PC-3 (cell line): Measurements from ENCODE around the gene FOXK1. TPM values are rescaled to one million over a fixed set of nuclear protein-coding genes. Genes with fewer than 3 reads are reported as not detected.

Source experiments
- ATAC-seq: fragments of 200-7000 bp; cut with Tn5 transposase; 2 replicates; pipeline ENCODE4 v1.9.1; 2020; ENCODE audit warnings: mild to moderate bottlenecking, moderate library complexity
- BruUV-seq: library from RNA; stranded (reverse); fragments of 400-500 nt; replicated peaks from 2 replicates; lab custom pipeline; 2021; lab: Mats Ljungman, UMichigan
- CTCF ChIA-PET: fragments of 300-600 bp; sonication (Branson Sonifier 250); formaldehyde crosslinking; loops from one replicate; lab custom pipeline; 2022; ENCODE audit warnings: antibody characterized with exemption; lab: Charles Lee
- POLR2A ChIA-PET: fragments of 300-600 bp; sonication (Branson Sonifier 250); formaldehyde crosslinking; loops from one replicate; lab custom pipeline; 2022; ENCODE audit warnings: antibody characterized with exemption; ENCODE audit not compliant: unreplicated experiment; lab: Charles Lee
- DNase-seq: peaks from one replicate; pipeline ENCODE4 v3.0.0-alpha.2; 2015
- H2AFZ ChIP-seq: fragments of 300-600 bp; sonication (generic); 2 replicates; pipeline ENCODE4 v1.6.0; 2016; ENCODE audit warnings: antibody characterized with exemption, low read length
- H3F3A ChIP-seq: fragments of 300-600 bp; sonication (generic); one replicate; pipeline ENCODE4 v1.6.0; 2017; ENCODE audit warnings: antibody characterized with exemption, low read length, control low read depth, mild to moderate bottlenecking; ENCODE audit not compliant: unreplicated experiment
- H3K27ac ChIP-seq: fragments of 300-600 bp; sonication (generic); 2 replicates; pipeline ENCODE4 v1.5.1; 2016; ENCODE audit warnings: mild to moderate bottlenecking, low read length
- H3K27me3 ChIP-seq: fragments of 300-600 bp; sonication (generic); 2 replicates; pipeline ENCODE4 v1.6.1; 2016; ENCODE audit warnings: low read length, mixed read lengths
- H3K36me3 ChIP-seq: fragments of 300-600 bp; sonication (generic); 2 replicates; pipeline ENCODE4 v1.6.1; 2016; ENCODE audit warnings: low read depth, mixed run types, low read length, mixed read lengths
- H3K4me1 ChIP-seq: fragments of 300-600 bp; sonication (generic); 2 replicates; pipeline ENCODE4 v1.5.1; 2016; ENCODE audit warnings: low read length; ENCODE audit not compliant: insufficient read depth
- H3K4me2 ChIP-seq: fragments of 300-600 bp; sonication (generic); 2 replicates; pipeline ENCODE4 v1.6.0; 2016; ENCODE audit warnings: low read length
- H3K4me3 ChIP-seq: fragments of 300-600 bp; sonication (generic); 2 replicates; pipeline ENCODE4 v1.5.1; 2016; ENCODE audit warnings: mild to moderate bottlenecking, low read length, mixed read lengths
- H3K79me2 ChIP-seq: fragments of 300-600 bp; sonication (generic); 2 replicates; pipeline ENCODE4 v1.6.1; 2017; ENCODE audit warnings: low read length, mixed read lengths
- H3K9ac ChIP-seq: fragments of 300-600 bp; sonication (generic); 2 replicates; pipeline ENCODE4 v1.6.0; 2016; ENCODE audit warnings: mild to moderate bottlenecking, low read length
- H3K9me2 ChIP-seq: fragments of 300-600 bp; sonication (generic); replicated peaks from 2 replicates; pipeline ENCODE4 v1.6.1; 2016; ENCODE audit warnings: mixed run types, low read length, mixed read lengths
- H3K9me3 ChIP-seq: fragments of 300-600 bp; sonication (generic); 2 replicates; pipeline ENCODE4 v1.6.1; 2016; ENCODE audit warnings: low read length, mixed read lengths
- H4K20me1 ChIP-seq: fragments of 300-600 bp; sonication (generic); 2 replicates; pipeline ENCODE4 v1.6.1; 2016; ENCODE audit warnings: low read length, mixed read lengths
- EZH2 ChIP-seq: fragments of 300-600 bp; sonication (generic); IDR thresholded peaks from one replicate; pipeline ENCODE4 v1.6.1; 2017; ENCODE audit warnings: antibody characterized with exemption, mild to moderate bottlenecking, low read length; ENCODE audit not compliant: unreplicated experiment
- EZH2phosphoT487 ChIP-seq: fragments of 300-600 bp; sonication (generic); IDR thresholded peaks from 2 replicates; pipeline ENCODE4 v1.6.1; 2018; ENCODE audit warnings: mild to moderate bottlenecking, antibody characterized with exemption, low read length, borderline replicate concordance
- intact Hi-C: fragments of 100-400 bp; cut with micrococcal nuclease; formaldehyde crosslinking; loops from 2 replicates; pipeline ENCODE4 v1.9.0; 2023
- total RNA-seq: library from RNA; depleted of rRNA; stranded (reverse); fragments of >200 nt; gene quantifications from 2 replicates; pipeline ENCODE4 v1.2.3, GENCODE V29; 2014
- TF ChIP-seq, protein P1 (sequence below): fragments of 300-600 bp; sonication (generic); conservative IDR thresholded peaks from 2 replicates; pipeline ENCODE4 v1.5.1; 2017; ENCODE audit warnings: antibody characterized with exemption, low read depth, mild to moderate bottlenecking, low read length

The FOXK1 gene
- total RNA-seq, 1 experiment from 2014 or later = 13.2 TPM

DNA sequence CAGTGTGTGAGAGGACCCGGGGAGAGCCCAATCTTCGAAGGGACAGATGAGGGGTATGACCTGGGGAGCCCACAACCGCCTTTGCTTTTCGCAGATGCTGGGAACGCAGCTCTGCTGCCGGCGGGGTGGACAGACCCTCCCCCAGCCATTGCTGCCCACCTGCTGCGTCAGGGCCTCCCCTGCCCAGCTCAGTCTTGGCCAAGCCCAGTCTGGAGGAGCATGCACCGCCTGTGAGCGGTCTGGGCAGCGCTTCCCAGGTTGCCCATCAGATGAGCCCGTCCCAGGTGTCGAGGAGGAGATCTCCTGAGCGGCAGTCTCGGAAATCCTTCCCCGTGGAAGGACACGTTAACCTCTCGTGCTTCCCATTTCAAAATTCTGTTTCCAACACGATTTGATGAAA is 76.0 kb downstream of the FOXK1 start:
- POLR2A ChIA-PET = no interaction called here
- no peak overlapping the region for H3K4me2 ChIP-seq
- TF ChIP-seq EZH2phosphoT487 = no peak
- no peak for TF ChIP-seq EZH2
- TF ChIP-seq, protein P1, sequence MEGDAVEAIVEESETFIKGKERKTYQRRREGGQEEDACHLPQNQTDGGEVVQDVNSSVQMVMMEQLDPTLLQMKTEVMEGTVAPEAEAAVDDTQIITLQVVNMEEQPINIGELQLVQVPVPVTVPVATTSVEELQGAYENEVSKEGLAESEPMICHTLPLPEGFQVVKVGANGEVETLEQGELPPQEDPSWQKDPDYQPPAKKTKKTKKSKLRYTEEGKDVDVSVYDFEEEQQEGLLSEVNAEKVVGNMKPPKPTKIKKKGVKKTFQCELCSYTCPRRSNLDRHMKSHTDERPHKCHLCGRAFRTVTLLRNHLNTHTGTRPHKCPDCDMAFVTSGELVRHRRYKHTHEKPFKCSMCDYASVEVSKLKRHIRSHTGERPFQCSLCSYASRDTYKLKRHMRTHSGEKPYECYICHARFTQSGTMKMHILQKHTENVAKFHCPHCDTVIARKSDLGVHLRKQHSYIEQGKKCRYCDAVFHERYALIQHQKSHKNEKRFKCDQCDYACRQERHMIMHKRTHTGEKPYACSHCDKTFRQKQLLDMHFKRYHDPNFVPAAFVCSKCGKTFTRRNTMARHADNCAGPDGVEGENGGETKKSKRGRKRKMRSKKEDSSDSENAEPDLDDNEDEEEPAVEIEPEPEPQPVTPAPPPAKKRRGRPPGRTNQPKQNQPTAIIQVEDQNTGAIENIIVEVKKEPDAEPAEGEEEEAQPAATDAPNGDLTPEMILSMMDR = no peak
- no TSS peak for BruUV-seq
- H3K9ac ChIP-seq = no peak overlapping the region
- no peaks in the 10 kb centered on the region for H4K20me1 ChIP-seq
- no peaks in the 10 kb centered on the region for H3K27me3 ChIP-seq
- H3F3A ChIP-seq = no peaks in the 10 kb centered on the region
- intact Hi-C loops = no loop called here
- no peaks in the 10 kb centered on the region for H3K79me2 ChIP-seq
- CTCF ChIA-PET = no interaction called here
- ATAC-seq (no peak), DNase-seq (no peak)
- H3K4me3 ChIP-seq = no peak overlapping the region
- no peaks in the 10 kb centered on the region for H3K9me2 ChIP-seq
- H2AFZ ChIP-seq = no peak overlapping the region
- H3K4me1 ChIP-seq = no peaks in the 10 kb centered on the region
- H3K36me3 ChIP-seq = peaks cover 7% of the 10 kb centered on the region; the same call in 1 of the 2 replicates
- no peak overlapping the region for H3K27ac ChIP-seq
- H3K9me3 ChIP-seq = no peaks in the 10 kb centered on the region

DNA sequence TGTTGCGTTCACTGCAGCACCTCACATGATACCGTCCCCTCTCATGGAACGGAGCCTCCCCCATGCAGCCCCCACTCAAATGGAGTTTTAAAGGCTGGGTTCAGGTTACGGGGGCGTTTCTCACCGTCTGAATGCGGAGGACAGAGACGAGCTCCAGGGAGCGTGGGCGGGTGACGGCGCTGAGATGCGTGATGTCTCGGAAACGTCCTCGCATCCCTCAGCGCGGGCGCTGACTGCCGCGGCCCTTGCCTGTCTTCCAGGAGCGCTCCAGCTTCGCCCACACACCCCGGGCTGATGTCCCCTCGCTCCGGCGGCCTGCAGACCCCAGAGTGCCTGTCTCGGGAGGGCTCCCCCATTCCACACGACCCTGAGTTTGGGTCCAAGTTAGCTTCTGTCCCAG is 76.7 kb downstream of the FOXK1 start:
- Histone ChIP-seq H3K9ac (no peak overlapping the region), H3K9me3 (no peaks in the 10 kb centered on the region), H4K20me1 (no peaks in the 10 kb centered on the region), H3K36me3 (peaks cover 7% of the 10 kb centered on the region; the same call in 1 of the 2 replicates), H2AFZ (no peak overlapping the region), H3K9me2 (no peaks in the 10 kb centered on the region), H3K4me3 (no peak overlapping the region), H3K27ac (no peak overlapping the region), H3K79me2 (no peaks in the 10 kb centered on the region), H3K4me2 (no peak overlapping the region), H3K27me3 (no peaks in the 10 kb centered on the region), H3K4me1 (no peaks in the 10 kb centered on the region), H3F3A (no peaks in the 10 kb centered on the region)
- TF ChIP-seq EZH2phosphoT487 = no peak
- TF ChIP-seq, protein P1 = no peak
- no peak for TF ChIP-seq EZH2
- no TSS peak for BruUV-seq
- POLR2A ChIA-PET = no interaction called here
- ATAC-seq = no peak
- CTCF ChIA-PET = no interaction called here
- intact Hi-C loops = no loop called here
- DNase-seq = no peak

DNA sequence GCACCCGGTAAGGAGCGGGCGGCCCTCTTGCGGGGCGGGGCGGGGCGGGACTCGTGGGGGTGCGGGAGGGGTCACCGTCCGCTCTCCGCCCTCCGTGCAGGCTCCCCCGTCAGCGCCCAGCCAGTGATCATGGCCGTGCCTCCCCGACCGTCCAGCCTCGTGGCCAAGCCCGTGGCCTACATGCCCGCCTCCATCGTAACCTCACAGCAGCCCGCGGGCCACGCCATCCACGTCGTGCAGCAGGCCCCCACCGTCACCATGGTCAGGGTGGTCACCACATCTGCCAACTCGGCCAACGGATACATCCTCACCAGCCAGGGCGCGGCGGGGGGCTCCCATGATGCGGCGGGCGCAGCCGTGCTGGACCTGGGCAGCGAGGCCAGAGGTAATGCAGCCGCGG is 77.1 kb downstream of the FOXK1 start:
- Histone ChIP-seq H3K27me3 (no peaks in the 10 kb centered on the region), H3K4me2 (no peak overlapping the region), H3K9me3 (no peaks in the 10 kb centered on the region), H3F3A (no peaks in the 10 kb centered on the region), H3K9ac (no peak overlapping the region), H3K27ac (no peak overlapping the region), H3K4me3 (no peak overlapping the region), H3K36me3 (peaks cover 7% of the 10 kb centered on the region; the same call in 1 of the 2 replicates), H4K20me1 (no peaks in the 10 kb centered on the region), H3K9me2 (no peaks in the 10 kb centered on the region), H3K4me1 (no peaks in the 10 kb centered on the region), H2AFZ (no peak overlapping the region), H3K79me2 (no peaks in the 10 kb centered on the region)
- no TSS peak for BruUV-seq
- ChIA-PET CTCF (no interaction called here), POLR2A (no interaction called here)
- ATAC-seq (no peak), DNase-seq (no peak)
- intact Hi-C loops = no loop called here
- no peak for TF ChIP-seq EZH2phosphoT487
- TF ChIP-seq, protein P1 = no peak
- TF ChIP-seq EZH2 = no peak
